ENCODE data around the gene OSBP.

OSBP gene

GRCh38 chr11:59658036-59658435 is 42.5 kb upstream of the OSBP start:
- Histone ChIP-seq H3K79me1 (replicated peaks; ENCODE audit: low read length, poor library complexity, severe bottlenecking) (peaks cover 30% of the 10 kb centered on the region), H3K9me3 (ENCODE audit: control insufficient read depth, low read length) (no peaks in the 10 kb centered on the region), H3K9ac (ENCODE audit: low read length) (no peak overlapping the region), H3K36me3 (ENCODE audit: control insufficient read depth in 1 of 2, insufficient read depth in 2 of 2, low read depth in 1 of 2, low read length in 2 of 2) (peaks cover 19 to 98% of the 10 kb centered on the region in 2 experiments), H3K27me3 (ENCODE audit: control insufficient read depth in 1 of 2, insufficient read depth in 1 of 2, low read length in 2 of 2) (no peaks in the 10 kb centered on the region), H2BK15ac (ENCODE audit: low read depth, poor library complexity, severe bottlenecking) (no peak overlapping the region), H3K4me2 (ENCODE audit: low read length, poor library complexity, severe bottlenecking) (no peak overlapping the region), H3K4me1 (ENCODE audit: control insufficient read depth, insufficient read depth, low read depth, low read length) (peaks cover 3% of the 10 kb centered on the region), H2AFZ (ENCODE audit: low read depth, low read length) (no peak overlapping the region), H3K27ac (ENCODE audit: low read length, poor library complexity, severe bottlenecking) (no peak overlapping the region), H3K4ac (ENCODE audit: low read depth in 1 of 2, low read length in 2 of 2) (no peak overlapping the region), H2BK12ac (ENCODE audit: low read length in 2 of 2) (no peak overlapping the region), H3K4me3 (ENCODE audit: insufficient read depth in 1 of 2, low read depth in 1 of 2, low read length in 2 of 2) (no peak overlapping the region), H3K18ac (ENCODE audit: low read depth in 1 of 2, low read length in 2 of 2) (no peak overlapping the region), H3K14ac (ENCODE audit: low read length in 2 of 2) (no peak overlapping the region), H2BK5ac (ENCODE audit: low read depth, low read length, poor library complexity, severe bottlenecking) (no peak overlapping the region), H2BK120ac (ENCODE audit: low read depth, low read length) (no peak overlapping the region), H4K91ac (ENCODE audit: low read length) (no peak overlapping the region), H3K23ac (ENCODE audit: low read length in 2 of 2) (no peak overlapping the region), H4K8ac (ENCODE audit: low read length) (no peak overlapping the region), H2AK5ac (ENCODE audit: low read length, severe bottlenecking) (no peak overlapping the region)
- 99% methylated on average over 3 of the region's 5 CpGs for WGBS
- no peak for DNase-seq

DNA sequence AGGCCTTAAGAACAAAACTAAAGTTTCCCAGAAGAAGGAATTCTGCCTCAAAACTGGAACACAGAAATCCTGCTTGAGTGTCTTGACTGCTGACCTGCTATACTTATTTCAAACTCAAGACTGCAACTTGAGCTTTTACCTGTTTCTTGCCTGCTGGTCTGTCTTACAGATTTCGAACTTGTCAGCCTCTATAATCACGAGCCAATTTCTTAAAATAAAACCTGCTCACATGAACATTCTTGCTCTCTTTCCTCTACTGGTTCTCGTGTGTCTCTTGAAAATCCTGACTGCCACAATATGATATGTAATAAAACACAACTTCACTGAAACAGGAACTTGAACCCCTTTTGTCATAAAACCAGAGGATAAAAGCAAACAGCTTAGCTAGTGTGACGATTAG is 39.3 kb upstream of the OSBP start:
- Histone ChIP-seq H2AFZ (ENCODE audit: low read depth, low read length) (no peak overlapping the region), H3K27me3 (ENCODE audit: control insufficient read depth in 1 of 2, insufficient read depth in 1 of 2, low read length in 2 of 2) (no peaks in the 10 kb centered on the region), H3K14ac (ENCODE audit: low read length in 2 of 2) (no peak overlapping the region), H4K91ac (ENCODE audit: low read length) (no peak overlapping the region), H2BK15ac (ENCODE audit: low read depth, poor library complexity, severe bottlenecking) (no peak overlapping the region), H2AK5ac (ENCODE audit: low read length, severe bottlenecking) (no peak overlapping the region), H3K4ac (ENCODE audit: low read depth in 1 of 2, low read length in 2 of 2) (no peak overlapping the region), H3K23ac (ENCODE audit: low read length in 2 of 2) (no peak overlapping the region), H2BK120ac (ENCODE audit: low read depth, low read length) (no peak overlapping the region), H3K9ac (ENCODE audit: low read length) (no peak overlapping the region), H4K8ac (ENCODE audit: low read length) (no peak overlapping the region), H2BK5ac (ENCODE audit: low read depth, low read length, poor library complexity, severe bottlenecking) (no peak overlapping the region), H2BK12ac (ENCODE audit: low read length in 2 of 2) (no peak overlapping the region), H3K4me3 (ENCODE audit: insufficient read depth in 1 of 2, low read depth in 1 of 2, low read length in 2 of 2) (no peak overlapping the region), H3K4me1 (ENCODE audit: control insufficient read depth, insufficient read depth, low read depth, low read length) (no peaks in the 10 kb centered on the region), H3K4me2 (ENCODE audit: low read length, poor library complexity, severe bottlenecking) (no peak overlapping the region), H3K9me3 (ENCODE audit: control insufficient read depth, low read length) (no peaks in the 10 kb centered on the region), H3K18ac (ENCODE audit: low read depth in 1 of 2, low read length in 2 of 2) (no peak overlapping the region), H3K27ac (ENCODE audit: low read length, poor library complexity, severe bottlenecking) (no peak overlapping the region), H3K79me1 (replicated peaks; ENCODE audit: low read length, poor library complexity, severe bottlenecking) (peaks cover 37% of the 10 kb centered on the region), H3K36me3 (ENCODE audit: control insufficient read depth in 1 of 2, insufficient read depth in 2 of 2, low read depth in 1 of 2, low read length in 2 of 2) (peaks cover 28 to 98% of the 10 kb centered on the region in 2 experiments)
- WGBS, result 98% methylated on average over 4 of the region's 4 CpGs
- no peak for DNase-seq

- Histone ChIP-seq H2BK5ac (ENCODE audit: low read depth, low read length, poor library complexity, severe bottlenecking) (no peak overlapping the region), H3K27ac (ENCODE audit: low read length, poor library complexity, severe bottlenecking) (no peak overlapping the region), H3K27me3 (ENCODE audit: control insufficient read depth in 1 of 2, insufficient read depth in 1 of 2, low read length in 2 of 2) (no peaks in the 10 kb centered on the region), H2AFZ (ENCODE audit: low read depth, low read length) (no peak overlapping the region), H3K79me1 (replicated peaks; ENCODE audit: low read length, poor library complexity, severe bottlenecking) (peaks cover 16% of the 10 kb centered on the region), H2AK5ac (ENCODE audit: low read length, severe bottlenecking) (no peak overlapping the region), H2BK15ac (ENCODE audit: low read depth, poor library complexity, severe bottlenecking) (no peak overlapping the region), H3K9me3 (ENCODE audit: control insufficient read depth, low read length) (no peaks in the 10 kb centered on the region), H3K4me3 (ENCODE audit: insufficient read depth in 1 of 2, low read depth in 1 of 2, low read length in 2 of 2) (no peak overlapping the region), H3K4me1 (ENCODE audit: control insufficient read depth, insufficient read depth, low read depth, low read length) (no peaks in the 10 kb centered on the region), H3K36me3 (ENCODE audit: control insufficient read depth in 1 of 2, insufficient read depth in 2 of 2, low read depth in 1 of 2, low read length in 2 of 2) (peaks cover 17 to 95% of the 10 kb centered on the region in 2 experiments), H4K8ac (ENCODE audit: low read length) (no peak overlapping the region), H3K9ac (ENCODE audit: low read length) (no peak overlapping the region), H3K4ac (ENCODE audit: low read depth in 1 of 2, low read length in 2 of 2) (no peak overlapping the region), H2BK120ac (ENCODE audit: low read depth, low read length) (no peak overlapping the region), H2BK12ac (ENCODE audit: low read length in 2 of 2) (no peak overlapping the region), H3K18ac (ENCODE audit: low read depth in 1 of 2, low read length in 2 of 2) (no peak overlapping the region), H3K4me2 (ENCODE audit: low read length, poor library complexity, severe bottlenecking) (no peak overlapping the region), H3K23ac (ENCODE audit: low read length in 2 of 2) (no peak overlapping the region), H4K91ac (ENCODE audit: low read length) (no peak overlapping the region), H3K14ac (ENCODE audit: low read length in 2 of 2) (no peak overlapping the region)
- 83% methylated on average over 1 of the region's 3 CpGs for WGBS
- no peak for DNase-seq
These were observed 31.8 kb upstream of the OSBP start for GRCh38 chr11:59647245-59647980.

GRCh38 chr11:59644528-59644927 is 29.0 kb upstream of the OSBP start:
- Histone ChIP-seq H2BK5ac (ENCODE audit: low read depth, low read length, poor library complexity, severe bottlenecking) (no peak overlapping the region), H3K4me1 (ENCODE audit: control insufficient read depth, insufficient read depth, low read depth, low read length) (peaks cover 3% of the 10 kb centered on the region), H3K27me3 (ENCODE audit: control insufficient read depth in 1 of 2, insufficient read depth in 1 of 2, low read length in 2 of 2) (no peaks in the 10 kb centered on the region), H4K8ac (ENCODE audit: low read length) (no peak overlapping the region), H2BK120ac (ENCODE audit: low read depth, low read length) (no peak overlapping the region), H3K23ac (ENCODE audit: low read length in 2 of 2) (no peak overlapping the region), H3K4ac (ENCODE audit: low read depth in 1 of 2, low read length in 2 of 2) (no peak overlapping the region), H3K4me2 (ENCODE audit: low read length, poor library complexity, severe bottlenecking) (no peak overlapping the region), H2BK12ac (ENCODE audit: low read length in 2 of 2) (no peak overlapping the region), H3K36me3 (ENCODE audit: control insufficient read depth in 1 of 2, insufficient read depth in 2 of 2, low read depth in 1 of 2, low read length in 2 of 2) (peaks cover 26 to 91% of the 10 kb centered on the region in 2 experiments), H3K9me3 (ENCODE audit: control insufficient read depth, low read length) (no peaks in the 10 kb centered on the region), H3K79me1 (replicated peaks; ENCODE audit: low read length, poor library complexity, severe bottlenecking) (peaks cover 15% of the 10 kb centered on the region), H4K91ac (ENCODE audit: low read length) (no peak overlapping the region), H2AK5ac (ENCODE audit: low read length, severe bottlenecking) (no peak overlapping the region), H3K18ac (ENCODE audit: low read depth in 1 of 2, low read length in 2 of 2) (no peak overlapping the region), H2AFZ (ENCODE audit: low read depth, low read length) (no peak overlapping the region), H3K27ac (ENCODE audit: low read length, poor library complexity, severe bottlenecking) (no peak overlapping the region), H3K14ac (ENCODE audit: low read length in 2 of 2) (no peak overlapping the region), H2BK15ac (ENCODE audit: low read depth, poor library complexity, severe bottlenecking) (no peak overlapping the region), H3K9ac (ENCODE audit: low read length) (no peak overlapping the region), H3K4me3 (ENCODE audit: insufficient read depth in 1 of 2, low read depth in 1 of 2, low read length in 2 of 2) (no peak overlapping the region)
- no peak for DNase-seq
- WGBS, result 89% methylated on average over 1 of the region's 3 CpGs

Measured in mesenchymal stem cell (in vitro differentiated cells and primary cell).